NCI-H748 treated with DMSO at 0.1 percent for 48 hours (cell line): ENCODE results near the gene GALNTL6.
A peak's percentile ranks its signal among the peaks of the same experiment; 100 is the strongest.
"Not testable (repeated sequence)": the region's sequence is repeated elsewhere in the genome, so short reads cannot be mapped to it uniquely, and the experiment has no call there.

Source experiments
- DNase-seq: peaks from one replicate; lab custom pipeline; 2025; lab: John Stamatoyannopoulos, UW

The GALNTL6 gene

GRCh38 chr4:172662113-172662512, 848.9 kb downstream of the GALNTL6 start:
- no peak for DNase-seq

GRCh38 chr4:172666711-172667368, 853.6 kb downstream of the GALNTL6 start:
- DNase-seq = no peak

GRCh38 chr4:172674811-172675210, 861.6 kb downstream of the GALNTL6 start:
- DNase-seq = no peak

- no peak for DNase-seq
Measured at GRCh38 chr4:172675232-172675631, 862.0 kb downstream of the GALNTL6 start.

- DNase-seq = no peak
Measured at GRCh38 chr4:172680691-172681090, 867.5 kb downstream of the GALNTL6 start.

- no peak for DNase-seq
Measured at GRCh38 chr4:172683021-172683420, 869.8 kb downstream of the GALNTL6 start.

- no peak for DNase-seq
Measured at GRCh38 chr4:172686021-172686420, 872.8 kb downstream of the GALNTL6 start.

GRCh38 chr4:172688534-172688933, 875.3 kb downstream of the GALNTL6 start:
- no peak for DNase-seq

- no peak for DNase-seq
Measured at GRCh38 chr4:172691552-172691951, 878.3 kb downstream of the GALNTL6 start.

GRCh38 chr4:172692701-172693100, 879.5 kb downstream of the GALNTL6 start:
- no peak for DNase-seq

GRCh38 chr4:172698256-172698655, 885.1 kb downstream of the GALNTL6 start:
- no peak for DNase-seq

- DNase-seq = no peak
Measured at GRCh38 chr4:172705565-172705964, 892.4 kb downstream of the GALNTL6 start.

- DNase-seq = no peak
Measured at GRCh38 chr4:172706000-172706399, 892.8 kb downstream of the GALNTL6 start.

- peak; percentile 92 for DNase-seq
Measured at GRCh38 chr4:172707622-172708021, 894.4 kb downstream of the GALNTL6 start.

GRCh38 chr4:172708184-172708583, 895.0 kb downstream of the GALNTL6 start:
- peak; percentile 84 for DNase-seq

- DNase-seq = peak; percentile 71
Measured at GRCh38 chr4:172709376-172709775, 896.2 kb downstream of the GALNTL6 start.

- DNase-seq = no peak
Measured at GRCh38 chr4:172716291-172716690, 903.1 kb downstream of the GALNTL6 start.

- peak; percentile 88 for DNase-seq
Measured at GRCh38 chr4:172721659-172722058, 908.5 kb downstream of the GALNTL6 start.

- DNase-seq = no peak
Measured at GRCh38 chr4:172725581-172725980, 912.4 kb downstream of the GALNTL6 start.

- DNase-seq = peak; percentile 20
Measured at GRCh38 chr4:172726001-172726423, 912.8 kb downstream of the GALNTL6 start.

GRCh38 chr4:172727631-172728030, 914.4 kb downstream of the GALNTL6 start:
- DNase-seq = no peak

GRCh38 chr4:172733645-172734044, 920.4 kb downstream of the GALNTL6 start:
- DNase-seq = not testable (repeated sequence)

GRCh38 chr4:172734555-172734954, 921.4 kb downstream of the GALNTL6 start:
- DNase-seq = no peak

GRCh38 chr4:172736046-172736445, 922.8 kb downstream of the GALNTL6 start:
- no peak for DNase-seq
